K562 treated with DMSO at 1 percent for 4 hours (cell line): ENCODE data around the gene ZNF799. TPM values are rescaled to one million over a fixed set of nuclear protein-coding genes. Genes with fewer than 3 reads are reported as not detected.

Experiments used
- total RNA-seq: library from RNA; unstranded; fragments of 300-600 nt; gene quantifications from 2 replicates; pipeline ENCODE4 v1.2.3, GENCODE V29; 2022; ENCODE audit not compliant: insufficient read depth

ZNF799 gene
- 5.8 and 6.1 TPM in 2 replicates for total RNA-seq

GRCh38 chr19:12400633-12401502 is at the start of gene ZNF799:
ZNF799 (minus strand) TSS chr19:12401271; CDS start chr19:12401070, 201 bp downstream.

GRCh38 chr19:12440541-12441316 is 39.7 kb upstream of the ZNF799 start, which contains the start of gene ZNF443:
ZNF443 (minus strand) TSS chr19:12441021; CDS start chr19:12440914, 107 bp downstream.

GRCh38 chr19:12365236-12366162 is 35.6 kb downstream of the ZNF799 start, which contains the start of gene ZNF442:
ZNF442 (minus strand) TSS chr19:12365683; CDS start chr19:12363631, 2,052 bp downstream.

Other genes starting within 250 kb of the ZNF799 start
- not detected in 2 replicates for gene ZNF625, start 244.5 kb downstream of the ZNF799 start, total RNA-seq
- gene ZNF136, start 238.2 kb downstream of the ZNF799 start, total RNA-seq, result 2.7 and 2.9 TPM in 2 replicates
- gene ZNF44, start 106.4 kb downstream of the ZNF799 start, total RNA-seq, result 3.7 and 5.3 TPM in 2 replicates
- gene ZNF563, start 67.6 kb downstream of the ZNF799 start, total RNA-seq, result 2.9 and 3.0 TPM in 2 replicates
- gene ZNF442, start 35.6 kb downstream of the ZNF799 start, total RNA-seq, result 1.0 and 1.5 TPM in 2 replicates
- 1.1 and 1.9 TPM in 2 replicates for gene ZNF443, start 39.8 kb upstream of the ZNF799 start, total RNA-seq
- gene ZNF709, start 83.5 kb upstream of the ZNF799 start, total RNA-seq, result 0.13 TPM in 1 of 2 replicates, not detected in the other
- 2.7 and 3.2 TPM in 2 replicates for gene ZNF564, start 150.2 kb upstream of the ZNF799 start, total RNA-seq
- gene ZNF490, start 209.5 kb upstream of the ZNF799 start, total RNA-seq, result 1.8 TPM in 2 replicates
- 4.7 and 5.7 TPM in 2 replicates for gene ZNF791, start 209.6 kb upstream of the ZNF799 start, total RNA-seq